ENCODE measurements around the gene EYS.
"Not testable (repeated sequence)": the region's sequence is repeated elsewhere in the genome, so short reads cannot be mapped to it uniquely, and the experiment has no call there.

Gene EYS

DNA sequence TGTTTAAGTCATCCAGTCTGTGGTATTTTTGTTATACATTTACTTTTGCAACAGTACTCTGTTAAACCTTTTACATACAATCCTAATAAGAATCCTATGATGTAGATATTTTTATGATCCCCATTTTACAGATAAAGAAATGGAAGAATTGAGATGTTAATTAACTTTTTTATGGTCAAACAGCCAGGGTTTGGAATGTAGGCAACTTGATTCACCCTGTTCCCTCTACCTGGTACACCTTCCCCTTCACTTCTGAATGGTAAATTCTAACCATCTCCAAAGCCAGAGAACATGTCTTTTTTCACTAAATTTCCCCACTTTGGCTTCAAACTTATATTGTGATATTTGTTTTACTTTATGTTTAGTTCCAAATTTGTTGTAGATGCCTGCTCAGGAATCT, 1771.3 kb downstream of the EYS start:
- no peak overlapping the region for H3K4me3 ChIP-seq (ENCODE audit: control insufficient read depth, low read depth, low read length)
- no peak for TF ChIP-seq CTCF (conservative IDR thresholded peaks at IDR 0.05; ENCODE audit: control insufficient read depth, insufficient read depth, low read depth, low read length)
- no peak for DNase-seq (ENCODE audit: low read depth)

- not testable (repeated sequence) for H3K4me3 ChIP-seq (ENCODE audit: control insufficient read depth, low read depth, low read length); DNase-seq (ENCODE audit: low read depth)
Measured at GRCh38 chr6:63933948-63934347, 1773.1 kb downstream of the EYS start.

- H3K4me3 ChIP-seq (ENCODE audit: control insufficient read depth, low read depth, low read length): no peak overlapping the region
- DNase-seq (ENCODE audit: low read depth): no peak
- TF ChIP-seq CTCF (conservative IDR thresholded peaks at IDR 0.05; ENCODE audit: control insufficient read depth, insufficient read depth, low read depth, low read length): no peak
Measured at GRCh38 chr6:63930848-63931247, 1776.2 kb downstream of the EYS start.

DNA sequence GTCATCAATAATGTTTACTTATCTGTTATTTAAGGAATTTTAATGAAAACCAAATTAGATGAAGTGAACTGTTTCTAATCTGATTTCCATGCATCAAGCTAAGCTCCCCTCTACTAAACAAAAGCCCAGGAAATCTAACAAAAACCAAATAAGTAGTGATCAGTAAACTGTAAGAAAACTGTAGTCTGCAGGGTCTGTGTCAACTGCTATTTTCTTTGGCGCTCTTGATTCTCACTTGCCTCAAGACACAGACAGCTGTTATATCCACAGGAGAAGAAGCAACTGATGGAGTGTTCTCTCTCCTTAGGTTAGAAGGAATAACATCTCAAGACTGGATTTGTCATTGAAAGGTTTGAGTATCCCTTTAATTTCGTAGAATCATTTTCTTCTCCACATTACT, 1777.9 kb downstream of the EYS start:
- DNase-seq (ENCODE audit: low read depth): no peak
- TF ChIP-seq CTCF (conservative IDR thresholded peaks at IDR 0.05; ENCODE audit: control insufficient read depth, insufficient read depth, low read depth, low read length): no peak
- no peak overlapping the region for H3K4me3 ChIP-seq (ENCODE audit: control insufficient read depth, low read depth, low read length)

- no peak for TF ChIP-seq CTCF (conservative IDR thresholded peaks at IDR 0.05; ENCODE audit: control insufficient read depth, insufficient read depth, low read depth, low read length)
- H3K4me3 ChIP-seq (ENCODE audit: control insufficient read depth, low read depth, low read length): no peak overlapping the region
- no peak for DNase-seq (ENCODE audit: low read depth)
Measured at GRCh38 chr6:63928613-63929012, 1778.4 kb downstream of the EYS start.

DNA sequence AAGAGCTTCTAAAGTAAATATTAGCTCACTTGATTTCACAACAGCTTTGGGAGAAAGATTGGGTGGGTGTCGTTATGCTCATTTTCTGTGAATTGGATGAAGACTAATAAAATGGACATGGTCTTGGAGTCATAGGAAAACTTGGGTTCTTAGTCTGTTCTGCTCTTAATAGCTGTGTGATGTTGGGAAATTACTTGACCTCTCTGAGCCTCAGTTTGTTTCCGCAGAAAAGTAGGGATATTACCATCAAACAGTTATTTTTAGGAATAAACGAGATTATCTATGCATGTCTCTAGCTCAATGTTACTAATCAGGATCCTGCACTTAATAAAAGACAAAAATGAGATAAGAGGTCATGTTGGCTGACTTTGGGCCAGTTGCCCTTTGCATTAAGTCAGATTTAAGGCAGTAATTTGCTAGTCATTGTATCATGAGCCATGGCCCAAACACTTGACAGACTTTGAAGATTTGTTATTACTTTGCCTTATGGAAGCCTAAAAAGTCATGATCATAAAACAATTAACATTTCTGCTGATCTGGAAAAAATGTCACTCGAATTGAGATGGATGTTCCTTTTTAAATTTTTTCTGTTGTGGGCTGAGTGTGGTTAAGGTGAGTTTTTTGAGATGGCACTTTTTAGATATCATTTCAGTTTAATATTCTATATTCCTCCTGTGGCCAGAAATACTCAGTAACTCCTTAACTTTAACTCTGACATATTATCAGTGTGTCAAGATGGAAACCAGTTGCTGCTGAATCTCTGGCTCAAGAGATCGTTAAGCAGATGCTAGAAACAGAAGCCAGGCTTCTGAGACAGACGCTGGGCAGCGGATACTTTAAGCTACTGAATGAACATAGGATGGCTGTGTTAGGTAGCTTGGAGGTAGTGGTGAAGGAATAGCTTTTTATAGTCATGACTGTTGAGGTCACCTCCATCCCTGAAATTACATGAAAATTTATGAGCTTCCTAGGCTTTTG, 1779.8 kb downstream of the EYS start:
- H3K4me3 ChIP-seq (ENCODE audit: control insufficient read depth, low read depth, low read length): no peak overlapping the region
- no peak for DNase-seq (ENCODE audit: low read depth)
- no peak for TF ChIP-seq CTCF (conservative IDR thresholded peaks at IDR 0.05; ENCODE audit: control insufficient read depth, insufficient read depth, low read depth, low read length)

DNA sequence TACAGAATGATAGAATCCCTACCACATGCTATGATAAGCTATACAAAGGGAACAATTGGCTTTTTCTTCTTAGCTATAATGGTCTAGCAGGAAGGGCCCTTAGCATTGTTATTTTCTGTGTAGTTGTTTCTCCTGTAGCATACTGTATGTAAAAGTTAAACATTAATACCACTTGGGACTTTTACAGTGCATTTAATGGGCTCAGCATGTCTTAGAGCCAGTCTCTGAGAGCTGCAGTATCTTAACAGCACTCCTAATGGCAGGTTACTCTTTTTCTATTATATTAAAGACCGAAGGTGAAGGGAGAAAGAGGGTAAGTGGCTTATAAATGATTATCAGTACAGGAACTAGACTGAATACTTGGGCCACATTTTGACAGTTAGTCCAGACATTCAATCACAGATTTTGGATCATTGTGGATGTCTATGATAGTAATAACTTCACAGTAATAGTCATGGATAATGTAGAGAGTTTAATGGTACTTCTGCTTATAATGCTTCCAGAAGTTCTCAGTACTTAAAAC, 1780.7 kb downstream of the EYS start:
- H3K4me3 ChIP-seq (ENCODE audit: control insufficient read depth, low read depth, low read length): no peak overlapping the region
- no peak for TF ChIP-seq CTCF (conservative IDR thresholded peaks at IDR 0.05; ENCODE audit: control insufficient read depth, insufficient read depth, low read depth, low read length)
- no peak for DNase-seq (ENCODE audit: low read depth)

Data from fibroblast of mammary gland (primary cell).